AML-193 (cell line): ENCODE results near the gene KRTDAP.

Source experiments
- DNase-seq, 2 experiments: peaks; one replicate each; lab custom pipeline; 2025; lab: John Stamatoyannopoulos, UW

KRTDAP gene, protein sequence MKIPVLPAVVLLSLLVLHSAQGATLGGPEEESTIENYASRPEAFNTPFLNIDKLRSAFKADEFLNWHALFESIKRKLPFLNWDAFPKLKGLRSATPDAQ

DNA sequence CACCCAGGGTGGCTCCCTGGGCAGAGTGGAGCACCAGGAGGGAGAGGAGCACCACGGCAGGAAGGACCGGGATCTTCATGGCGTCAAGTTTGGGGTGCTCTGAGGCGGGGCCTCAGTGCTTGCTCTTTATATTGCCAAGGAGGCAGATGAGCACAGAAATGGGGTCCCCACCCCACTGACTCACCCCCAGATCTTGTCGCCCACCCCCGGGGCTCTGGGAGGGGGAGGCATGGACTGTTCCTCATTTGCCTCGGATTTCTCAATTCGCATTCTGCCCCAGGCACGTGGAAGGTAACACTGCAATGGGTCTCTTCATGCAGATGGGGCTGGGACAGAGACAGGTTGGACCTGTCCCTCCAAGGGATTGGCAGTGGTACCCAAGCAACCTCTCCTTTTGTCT is at the start of gene KRTDAP:
KRTDAP (minus strand) TSS at position 101 of the 400 bp plus-strand sequence; CDS start at position 79, 22 bp downstream.
- no peak for DNase-seq

DNA sequence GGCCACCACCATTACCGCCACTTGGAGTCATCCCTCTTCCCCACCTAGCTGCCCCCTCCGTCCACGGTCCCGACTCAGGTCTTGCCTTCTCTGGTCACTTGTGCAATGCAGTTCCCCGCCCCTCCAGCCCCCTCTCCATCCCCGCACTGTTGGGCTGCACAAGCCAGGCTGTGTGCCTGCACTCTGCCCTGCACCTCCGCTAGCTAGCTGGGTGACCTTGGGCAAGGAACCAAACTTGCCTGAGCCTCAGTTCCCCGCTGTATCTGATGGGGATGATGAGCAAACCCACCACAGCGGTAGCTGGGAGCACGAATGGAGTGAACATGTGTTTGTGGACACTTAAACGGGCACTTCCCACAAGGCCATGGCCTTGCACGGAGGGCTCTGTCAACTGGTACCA is 49.6 kb upstream of the KRTDAP start:
- DNase-seq = no peak

DNA sequence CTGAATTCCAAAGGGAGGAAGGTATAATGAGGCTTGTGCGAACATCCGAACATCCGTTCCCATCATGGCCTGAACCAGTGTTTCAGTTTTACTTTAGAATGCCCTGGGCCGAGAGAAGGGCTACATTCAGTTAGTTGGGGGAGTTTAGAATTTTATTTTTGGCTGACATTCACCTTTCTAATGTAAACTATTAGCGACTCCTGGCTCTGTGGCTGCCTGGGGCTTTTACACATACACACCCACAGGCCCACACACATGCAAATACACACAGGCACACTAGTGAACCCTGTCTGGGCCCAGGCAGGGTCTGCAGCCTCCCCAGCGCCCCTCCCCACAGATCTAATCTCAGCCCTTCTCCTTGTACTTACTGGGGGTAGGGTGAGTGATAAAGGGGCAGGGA is 49.0 kb upstream of the KRTDAP start:
- no peak for DNase-seq

DNA sequence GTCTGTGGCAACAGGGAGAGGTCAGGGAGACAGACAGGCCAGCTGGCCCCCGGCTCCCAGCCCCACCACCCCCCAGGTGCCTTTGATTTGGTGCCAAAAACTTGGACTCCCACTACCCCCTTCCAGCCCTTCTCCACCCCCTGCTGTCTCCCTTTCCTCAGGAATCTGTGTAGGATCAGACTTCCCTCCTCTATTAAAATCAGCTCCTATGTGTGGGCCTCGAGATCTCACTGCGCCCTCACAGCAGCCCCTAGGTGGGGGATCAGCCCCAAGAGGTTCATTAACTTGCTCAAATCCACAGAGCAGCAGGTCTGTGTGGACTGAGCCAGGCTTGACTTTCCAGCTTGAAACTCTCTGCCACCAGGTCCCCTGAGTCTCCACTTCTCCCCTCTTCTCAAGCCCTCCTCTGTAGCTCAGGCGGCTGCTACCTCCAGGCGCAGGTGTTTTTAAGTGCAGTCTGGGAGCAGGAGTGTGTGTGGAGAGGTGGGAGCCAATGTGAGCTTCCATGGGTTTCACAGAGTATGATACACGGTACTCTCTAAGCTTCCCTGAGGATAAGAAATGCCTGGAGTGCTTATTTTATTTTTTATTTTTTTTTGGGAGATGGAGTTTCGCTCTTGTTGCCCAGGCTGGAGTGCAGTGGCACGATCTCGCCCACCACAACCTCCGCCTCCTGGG is 44.7 kb upstream of the KRTDAP start:
- no peak for DNase-seq

DNA sequence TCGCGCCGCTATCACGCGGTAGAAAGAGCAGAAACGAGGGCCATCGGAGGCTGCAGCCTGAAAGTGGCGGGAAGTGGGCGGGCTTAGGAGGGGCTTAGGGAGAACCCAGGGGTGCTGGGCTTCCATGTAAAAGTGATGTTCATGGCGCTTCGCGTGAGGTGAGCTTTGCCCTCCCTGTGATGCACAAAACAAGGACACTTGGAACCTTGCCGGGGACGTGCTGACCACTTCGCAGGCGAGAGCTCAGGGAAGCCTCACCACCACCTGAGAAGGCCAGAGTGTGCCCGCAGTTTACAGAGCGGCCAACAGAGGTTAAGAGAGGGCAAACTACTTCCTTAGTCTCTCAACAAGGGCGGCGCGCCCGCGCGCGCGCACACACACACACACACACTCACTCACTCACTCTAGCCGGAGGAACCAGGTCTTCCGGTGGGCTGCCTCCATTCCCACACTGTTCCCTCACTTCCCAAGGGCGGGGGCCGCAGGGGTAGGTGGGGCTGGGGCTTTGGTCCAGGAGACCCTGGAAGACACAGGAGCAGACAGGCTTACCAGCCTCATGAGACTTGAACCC is 43.6 kb upstream of the KRTDAP start:
- DNase-seq = no peak

DNA sequence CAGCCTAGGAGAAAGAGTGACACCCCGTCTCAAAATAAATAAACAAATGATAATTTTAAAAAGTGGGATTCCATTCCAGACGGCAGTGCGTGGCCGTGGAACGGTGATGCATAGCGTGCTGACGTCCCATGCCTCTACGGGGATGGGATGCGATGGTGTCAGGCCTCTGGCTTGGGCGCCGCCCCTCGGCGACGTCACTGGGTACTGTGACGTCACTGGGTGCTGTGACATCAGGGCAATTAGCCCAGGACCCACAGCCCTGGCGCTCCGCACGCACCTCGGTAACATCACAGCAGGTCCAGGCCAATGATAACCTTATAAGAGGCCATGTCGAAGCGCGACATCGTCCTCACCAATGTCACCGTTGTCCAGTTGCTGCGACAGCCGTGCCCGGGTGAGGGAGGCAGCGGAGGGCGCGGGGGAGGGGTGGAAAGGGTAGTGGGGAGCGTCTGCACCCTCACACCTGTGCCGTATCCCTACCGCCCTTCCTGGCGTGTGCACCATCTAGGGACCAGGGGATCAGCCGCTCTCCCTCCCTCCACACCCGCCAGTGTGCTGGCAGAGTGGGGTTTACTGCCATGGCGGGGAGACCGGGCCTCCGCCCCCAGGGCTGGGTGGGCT is 43.0 kb upstream of the KRTDAP start, which contains the start of gene GAPDHS:
GAPDHS (plus strand) TSS at position 256 of the 621 bp plus-strand sequence; CDS start at position 328, 72 bp downstream.
- no peak for DNase-seq

DNA sequence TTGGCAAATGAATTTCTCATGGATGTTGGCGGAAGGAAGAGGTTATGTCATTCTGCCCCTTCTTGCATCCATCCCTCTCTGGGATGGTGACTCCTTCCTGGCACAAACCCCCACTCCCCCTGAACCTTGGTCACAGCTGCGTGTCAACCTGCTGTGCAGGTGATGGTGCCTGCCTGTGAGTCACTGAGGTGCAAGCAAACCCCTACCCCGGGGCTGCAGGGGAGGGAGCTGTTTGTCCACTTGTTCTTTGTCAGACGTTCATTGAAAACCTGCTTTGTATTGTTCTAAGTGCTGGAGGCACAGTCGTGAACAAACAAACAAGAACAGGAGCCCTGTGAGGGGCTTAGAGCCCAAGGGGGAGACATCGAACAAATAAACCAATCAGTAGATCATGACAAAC is 41.0 kb upstream of the KRTDAP start:
- DNase-seq = no peak

DNA sequence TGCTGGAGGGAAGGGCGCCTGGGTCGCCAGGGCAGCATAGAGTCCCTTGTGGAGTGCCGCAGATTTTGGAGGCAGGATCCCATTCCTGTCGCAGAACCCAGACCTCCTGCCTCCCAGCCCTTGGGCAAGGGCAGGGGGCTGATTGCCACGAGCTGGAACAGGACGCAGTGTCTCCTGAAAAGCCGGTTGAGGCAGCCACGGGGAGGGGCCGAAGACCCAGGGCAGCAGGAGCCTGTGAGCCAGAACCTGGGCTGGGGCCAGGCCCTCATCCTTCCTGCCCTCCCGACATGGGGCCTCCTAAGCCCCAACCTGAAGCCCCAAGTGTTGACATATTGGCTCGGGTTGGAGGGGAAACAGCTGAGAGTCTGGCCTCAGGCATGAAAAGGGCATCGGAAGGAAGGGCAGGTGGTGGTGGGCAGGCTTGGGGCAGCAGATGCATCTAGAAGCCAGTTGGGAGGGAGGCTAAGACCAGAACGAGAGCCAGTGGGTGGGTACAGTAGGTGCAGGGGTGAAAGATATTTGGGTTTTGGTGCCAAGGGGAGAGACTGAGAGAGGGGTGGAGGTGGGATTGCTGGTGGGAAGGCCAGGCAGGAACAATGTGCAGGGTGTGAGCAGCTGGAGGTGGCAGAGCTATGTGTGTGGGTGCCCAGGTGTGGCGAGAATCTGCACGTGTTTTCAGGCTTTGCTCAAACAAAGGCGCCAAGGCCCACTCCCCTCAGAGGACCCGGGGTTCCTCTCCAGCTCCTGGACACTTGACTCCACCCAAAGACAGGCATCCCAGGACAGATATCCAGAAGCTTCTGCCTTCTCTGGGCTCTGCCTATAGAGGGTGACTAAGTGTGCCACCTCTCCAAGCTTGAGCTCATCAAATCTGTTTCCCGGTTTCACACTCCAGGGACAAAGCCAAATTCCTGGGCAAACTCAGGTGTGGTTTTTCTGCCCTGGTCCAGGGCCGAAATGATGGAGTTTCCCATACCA is 39.3 kb upstream of the KRTDAP start:
- DNase-seq = no peak

DNA sequence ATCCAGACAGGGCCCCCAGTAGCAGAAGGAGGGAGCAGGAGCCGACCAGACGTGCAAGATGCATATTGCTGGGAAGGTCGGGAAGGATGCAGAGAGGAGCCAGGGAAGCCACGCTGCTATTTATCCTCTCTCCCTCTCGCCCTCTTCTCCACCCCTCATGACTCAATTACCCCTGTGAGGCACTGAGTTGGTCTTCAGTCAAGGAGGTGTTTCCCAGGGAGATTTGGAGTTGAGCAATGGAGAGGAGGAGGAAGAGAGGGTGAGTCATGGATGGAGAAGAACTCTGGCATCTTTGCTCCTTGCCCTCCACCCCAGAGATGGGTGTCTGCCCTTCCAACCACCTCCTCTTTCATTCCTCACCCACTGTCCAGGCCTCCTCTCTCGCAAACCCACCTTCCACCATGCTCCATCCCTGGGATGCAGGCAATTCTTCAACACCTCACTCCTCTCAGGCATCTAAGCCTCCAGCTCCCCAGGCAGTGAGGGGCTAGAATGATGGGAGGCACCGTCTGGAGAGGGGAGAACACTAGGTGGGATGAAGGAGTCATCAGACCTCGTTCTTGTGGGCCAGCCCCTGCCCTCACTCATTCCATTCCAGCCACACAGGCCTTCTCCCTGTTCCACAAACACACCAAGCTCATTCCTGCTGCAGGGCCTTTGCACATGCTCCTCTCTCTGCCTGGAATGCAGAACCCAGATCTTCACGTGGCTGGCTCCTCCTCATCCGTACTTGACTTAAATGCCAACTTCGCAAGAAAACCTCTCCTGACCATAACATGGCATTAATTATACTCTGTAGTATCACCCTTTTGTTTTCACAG is 38.2 kb upstream of the KRTDAP start, which contains the start of gene SBSN:
SBSN (minus strand) TSS at position 94 of the 821 bp plus-strand sequence; CDS start at position 64, 30 bp downstream.
- DNase-seq = no peak

DNA sequence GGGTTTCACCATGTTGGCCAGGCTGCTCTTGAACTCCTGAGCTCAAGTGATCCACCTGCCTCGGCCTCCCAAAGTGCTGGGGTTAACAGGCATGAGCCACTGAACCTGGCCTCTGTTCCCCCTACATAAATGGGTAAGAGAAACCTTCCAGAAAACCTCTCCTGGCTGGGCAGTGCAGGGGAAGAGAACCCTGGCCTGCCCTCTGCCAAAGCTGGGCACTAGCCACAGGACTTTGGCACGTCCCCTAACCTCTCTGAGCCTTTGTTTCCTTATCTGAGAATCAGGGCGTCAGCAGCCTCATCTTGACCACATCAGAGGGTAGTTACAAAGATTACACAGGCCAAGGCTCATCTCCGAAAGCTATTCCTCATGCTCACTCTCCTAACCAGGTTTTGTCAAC is 35.6 kb upstream of the KRTDAP start:
- DNase-seq = no peak

DNA sequence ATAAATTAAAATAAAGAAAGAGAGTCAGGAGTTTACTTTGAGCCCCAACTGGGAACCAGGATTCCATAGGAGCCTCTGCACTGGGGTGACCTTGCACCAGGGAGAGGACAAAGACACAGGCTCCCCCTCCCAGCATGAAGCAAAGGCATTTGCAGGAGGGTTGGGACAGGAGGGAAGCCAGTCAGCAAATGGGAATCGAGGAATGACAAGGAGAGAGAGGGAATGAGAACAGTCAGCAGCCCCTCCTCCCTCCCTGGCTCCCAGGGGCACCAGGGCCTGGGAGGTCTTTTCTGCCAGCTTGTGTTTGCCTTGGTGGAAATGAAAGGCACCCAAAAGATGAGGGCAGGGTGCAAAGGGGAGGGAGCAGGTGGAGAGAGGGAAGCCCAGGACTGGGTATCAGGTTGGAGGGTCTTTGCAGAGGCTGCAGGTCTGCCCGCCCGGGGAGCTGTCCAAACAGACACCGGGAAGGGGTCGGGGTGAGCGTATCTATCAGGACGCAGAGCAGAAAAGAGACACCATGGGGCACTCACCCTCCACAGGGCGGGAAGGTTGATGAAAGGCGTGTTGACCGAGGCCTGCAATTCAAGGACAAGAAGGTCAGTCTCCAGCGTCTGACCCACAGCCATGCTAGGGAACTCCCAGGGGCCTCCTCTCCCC is 34.0 kb upstream of the KRTDAP start:
- no peak for DNase-seq

DNA sequence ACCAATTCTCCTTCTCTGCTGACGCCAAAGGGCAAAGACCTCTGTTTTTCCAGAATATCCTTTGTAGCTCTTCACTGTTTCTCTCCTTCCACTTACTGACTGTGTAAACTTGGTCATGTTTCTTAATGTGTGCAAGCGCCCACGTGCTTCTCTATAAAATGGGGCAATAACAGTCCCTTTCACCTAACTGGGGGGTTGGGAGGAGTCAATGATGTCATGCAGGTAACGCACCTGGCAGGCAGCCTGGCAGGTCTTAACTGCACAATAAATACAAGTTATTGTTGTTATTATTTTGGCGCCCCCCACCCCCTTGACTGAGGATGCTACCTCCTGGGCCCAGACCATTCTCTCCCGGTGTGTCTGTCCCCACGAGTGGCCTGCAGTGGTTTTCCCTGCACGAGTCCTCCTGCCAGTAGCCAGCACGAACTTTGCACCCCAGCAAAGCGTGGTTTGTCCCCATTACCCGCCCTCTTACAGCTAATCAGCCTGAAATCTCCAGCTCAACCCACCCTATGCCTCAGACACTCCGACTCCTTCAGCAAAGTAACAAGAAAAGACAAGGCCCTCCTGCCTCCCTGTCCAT is 32.6 kb upstream of the KRTDAP start:
- no peak for DNase-seq

DNA sequence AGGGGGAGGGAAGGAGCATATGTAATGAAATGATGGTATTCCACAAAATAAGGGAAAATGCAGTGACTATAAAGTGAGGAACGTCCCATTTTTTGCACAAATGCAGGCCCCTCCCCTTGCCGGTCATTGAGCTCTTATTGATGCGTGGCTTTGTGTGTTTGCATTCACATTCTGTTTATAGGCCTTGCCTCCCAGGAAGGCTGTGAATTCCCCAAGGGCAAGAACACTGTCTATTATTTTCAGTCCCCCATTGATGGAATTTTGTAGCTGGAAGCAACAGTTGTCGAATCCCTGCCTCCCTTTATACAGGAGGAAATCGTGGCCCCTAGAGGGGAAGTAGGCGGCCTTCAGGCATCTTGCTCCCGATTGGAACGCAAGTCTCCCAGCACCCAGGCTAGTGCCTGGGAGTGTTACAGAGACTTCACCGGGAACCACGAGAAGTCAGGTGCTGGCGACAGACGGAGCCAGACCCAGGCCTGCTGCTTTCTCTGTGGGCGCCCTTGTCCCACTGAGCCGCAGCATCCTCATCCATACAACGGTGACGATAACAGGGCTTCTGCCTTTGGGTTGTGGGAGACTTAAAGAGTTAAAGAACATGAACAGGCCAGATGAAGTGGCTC is 31.0 kb upstream of the KRTDAP start:
- no peak for DNase-seq

DNA sequence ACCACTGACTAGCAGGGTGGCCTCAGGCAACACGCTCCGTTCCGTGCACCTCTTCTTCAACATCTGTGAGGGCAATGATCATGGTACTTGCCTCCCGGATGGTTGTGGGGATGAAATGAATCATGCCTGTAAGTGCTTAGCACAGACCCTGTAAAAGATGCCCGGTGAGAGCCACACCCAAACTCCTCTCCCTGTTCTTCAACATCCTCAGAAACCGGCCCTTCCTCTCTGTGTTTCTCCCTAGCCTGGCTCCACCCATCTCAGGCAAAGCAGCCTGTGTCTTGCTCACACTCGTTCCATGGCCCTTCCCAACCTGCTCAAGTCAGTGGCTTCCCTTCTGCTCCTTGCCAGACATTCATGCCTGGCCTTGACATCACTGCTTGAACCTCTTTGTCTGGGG is 29.0 kb upstream of the KRTDAP start:
- DNase-seq = no peak

DNA sequence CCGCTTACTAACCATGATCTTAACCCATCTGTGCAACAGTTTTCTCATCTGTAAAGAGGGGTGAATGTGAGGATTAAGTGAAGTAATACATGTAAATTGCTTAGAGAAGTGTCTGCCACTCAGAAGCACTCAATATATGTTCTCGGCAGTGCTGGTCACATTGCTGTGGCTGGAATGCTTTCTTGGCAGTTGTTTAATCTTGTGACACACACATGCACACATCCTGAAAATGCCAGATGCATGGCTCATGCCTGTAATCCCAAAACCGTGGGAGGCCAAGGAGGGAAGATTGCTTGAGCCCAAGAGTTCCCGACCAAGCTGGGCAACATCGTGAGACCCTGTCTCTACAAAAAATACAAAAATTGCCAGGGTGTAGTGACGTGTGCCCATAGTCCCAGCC is 28.0 kb upstream of the KRTDAP start:
- DNase-seq = no peak

DNA sequence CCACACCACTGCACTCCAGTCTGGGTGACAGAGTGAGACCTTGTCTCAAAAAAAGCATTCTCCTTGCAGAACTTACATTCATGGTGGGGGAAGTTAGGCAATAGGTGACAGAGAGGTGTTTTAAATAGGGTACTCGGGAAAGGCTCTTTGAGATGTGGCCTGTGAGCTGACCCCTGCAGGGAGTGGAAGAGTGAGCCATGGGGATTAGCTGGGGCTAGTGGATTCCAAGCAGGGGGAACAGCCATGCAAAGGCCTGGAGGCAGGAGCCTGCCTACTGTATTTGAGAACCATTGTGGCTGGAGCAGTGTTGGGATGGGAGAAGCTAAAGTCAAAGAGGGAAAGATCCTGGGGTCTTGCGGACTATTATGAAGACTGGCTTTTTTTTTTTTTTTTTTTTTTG is 27.1 kb upstream of the KRTDAP start:
- no peak for DNase-seq

DNA sequence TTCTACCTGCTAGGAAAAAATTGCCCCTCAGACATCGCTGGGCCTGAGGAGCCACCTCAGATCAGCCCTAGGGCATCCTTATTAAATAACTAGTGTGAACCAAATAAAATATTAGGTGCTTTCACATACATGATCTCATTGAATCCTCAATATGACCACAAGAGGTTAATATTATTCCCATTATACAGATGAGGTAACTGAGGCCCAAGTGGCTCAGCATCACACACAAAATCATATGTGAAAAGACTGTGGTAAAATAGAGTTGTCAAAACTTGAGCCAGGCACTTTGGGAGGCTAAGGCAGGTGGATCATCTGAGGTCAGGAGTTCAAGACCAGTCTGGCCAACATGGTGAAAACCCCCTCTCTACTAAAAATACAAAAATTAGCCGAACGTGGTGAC is 26.0 kb upstream of the KRTDAP start:
- no peak for DNase-seq

DNA sequence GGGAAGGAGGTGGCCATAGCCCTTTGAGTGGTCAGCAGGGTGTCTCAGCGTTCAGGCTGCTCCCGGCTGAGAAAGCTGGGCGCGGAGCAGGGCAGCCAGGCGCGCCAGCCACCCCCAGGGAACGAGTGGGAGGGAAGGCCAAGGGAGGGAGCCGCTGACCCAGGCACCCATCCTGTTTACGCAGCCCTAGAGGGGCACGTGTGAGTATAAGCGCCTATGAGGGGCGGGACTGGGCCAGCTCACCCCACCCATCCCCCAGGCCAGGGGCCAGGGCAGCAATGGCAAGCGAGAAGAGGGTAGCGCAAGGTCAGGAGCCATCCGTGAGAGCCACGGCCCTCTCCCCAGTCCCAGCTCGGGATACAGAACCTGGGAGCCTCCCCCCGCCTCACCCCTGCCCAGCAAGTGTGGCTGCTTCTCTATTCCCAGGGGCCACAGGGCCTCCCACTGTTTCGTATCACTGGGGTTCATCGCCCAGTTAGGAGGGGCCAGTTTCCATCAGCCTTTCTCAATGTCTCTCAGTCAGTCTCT is 24.1 kb upstream of the KRTDAP start:
- DNase-seq = no peak

DNA sequence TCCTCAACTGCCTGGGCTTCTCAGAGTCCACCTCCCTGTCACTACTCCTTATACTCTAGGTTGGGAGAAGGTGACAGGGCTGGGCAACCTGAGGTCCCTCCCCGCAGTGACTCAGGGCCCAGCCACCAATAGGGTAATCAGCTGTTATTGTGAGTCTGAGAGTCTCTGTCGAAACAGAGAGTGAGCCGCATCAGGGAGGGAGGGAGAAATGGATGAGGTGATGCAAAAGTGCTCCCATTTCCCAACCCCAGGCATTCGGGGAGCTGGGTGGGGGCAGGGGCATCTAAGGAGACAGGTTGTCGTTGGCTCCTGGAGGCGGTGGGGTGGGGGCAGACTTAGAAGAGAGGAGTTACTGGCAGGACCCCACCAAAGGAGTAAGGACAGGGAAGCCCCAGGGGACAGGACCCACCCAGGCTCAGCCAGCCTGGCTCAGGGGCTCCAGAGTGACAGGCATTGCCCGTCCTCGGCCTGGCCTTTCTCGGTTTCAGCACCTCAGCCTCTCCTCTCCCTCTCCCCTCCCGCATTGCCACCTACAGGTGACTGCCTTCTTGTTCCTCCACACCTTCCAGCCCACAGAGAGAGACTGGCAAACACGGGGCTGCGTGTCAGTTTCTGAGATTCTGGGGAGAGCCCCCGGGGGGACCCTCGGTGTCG is 23.5 kb upstream of the KRTDAP start, which contains the start of gene DMKN:
DMKN (minus strand) TSS at position 22 of the 654 bp plus-strand sequence. CDS start 174 bp downstream, outside the sequence.
- DNase-seq = no peak
